H1 (cell line): Measurements from ENCODE around the gene IKZF5.

Experiments used
- ATF2 ChIP-seq: IDR thresholded peaks from 2 replicates; pipeline ENCODE4 v1.6.1; 2012; ENCODE audit warnings: low read length, inconsistent platforms
- BACH1 ChIP-seq: IDR thresholded peaks from 2 replicates; pipeline ENCODE4 v1.6.1; 2012; ENCODE audit warnings: low read length, improper control_type of control experiment
- BRCA1 ChIP-seq: IDR thresholded peaks from 2 replicates; pipeline ENCODE4 v1.6.1; 2012; ENCODE audit warnings: low read depth, low read length, improper control_type of control experiment
- CHD2 ChIP-seq: IDR thresholded peaks from 2 replicates; pipeline ENCODE4 v1.6.1; 2012; ENCODE audit warnings: low read length, improper control_type of control experiment
- CTCF ChIP-seq, 3 experiments: IDR thresholded peaks; 1 replicate in 2 of 3; 2 replicates in 1 of 3; pipeline versions ENCODE4 v1.5.1 to v1.6.1; 2011; ENCODE audit warnings: low read length in 3 of 3, mild to moderate bottlenecking in 3 of 3, inconsistent platforms in 2 of 3, low read depth in 1 of 3, moderate library complexity in 1 of 3; ENCODE audit not compliant: insufficient read depth in 1 of 3; ENCODE audit errors: control extremely low read depth in 1 of 3
- EZH2 ChIP-seq: fragments of 200-600 bp; sonication (generic); IDR thresholded peaks from 2 replicates; pipeline ENCODE4 v1.7.1; 2012; ENCODE audit warnings: low read depth, mild to moderate bottlenecking, moderate library complexity, low read length, inconsistent platforms; ENCODE audit not compliant: severe bottlenecking
- HDAC6 ChIP-seq: IDR thresholded peaks from one replicate; pipeline ENCODE4 v1.7.1; 2012; ENCODE audit warnings: low read depth, mild to moderate bottlenecking, inconsistent platforms, low read length, moderate library complexity
- MAFK ChIP-seq: IDR thresholded peaks from 2 replicates; pipeline ENCODE4 v1.6.1; 2012; ENCODE audit warnings: low read depth, mild to moderate bottlenecking, improper control_type of control experiment, low read length
- MAX ChIP-seq: IDR thresholded peaks from 2 replicates; pipeline ENCODE4 v1.6.1; 2012; ENCODE audit warnings: inconsistent platforms
- POLR2A ChIP-seq, 2 experiments: IDR thresholded peaks; 1 replicate in 1 of 2; 2 replicates in 1 of 2; pipeline ENCODE4 v1.6.1; 2011; ENCODE audit warnings: low read depth in 2 of 2, low read length in 2 of 2, mild to moderate bottlenecking in 2 of 2; ENCODE audit errors: control extremely low read depth in 1 of 2
- RAD21 ChIP-seq, 2 experiments: IDR thresholded peaks in 1 of 2; conservative IDR thresholded peaks in 1 of 2; 2 replicates each; pipeline ENCODE4 v1.6.1; 2011; ENCODE audit warnings: low read depth in 2 of 2, low read length in 2 of 2, improper control_type of control experiment in 1 of 2, inconsistent platforms in 1 of 2, mild to moderate bottlenecking in 1 of 2, moderate library complexity in 1 of 2
- SUZ12 ChIP-seq: fragments of 200-600 bp; sonication (generic); IDR thresholded peaks from 2 replicates; pipeline ENCODE4 v1.6.1; 2012; ENCODE audit warnings: mild to moderate bottlenecking, inconsistent platforms, low read length, moderate library complexity, mixed read lengths
- YY1 ChIP-seq: IDR thresholded peaks from 2 replicates; pipeline ENCODE4 v1.6.1; 2011; ENCODE audit warnings: low read depth, mild to moderate bottlenecking, low read length

GRCh38 chr10:122955892-122956291 lies 52.7 kb downstream of the IKZF5 start:
- TF ChIP-seq RAD21 (IDR thresholded peaks at IDR 0.05 in 1 of 2, conservative IDR thresholded peaks at IDR 0.05 in 1 of 2; ENCODE audit: low read depth in 2 of 2, low read length in 2 of 2) (no peak), SUZ12 (no peak), BRCA1 (no peak), CTCF (IDR thresholded peaks at IDR 0.05; ENCODE audit: control extremely low read depth in 1 of 3, insufficient read depth in 1 of 3, low read depth in 1 of 3, low read length in 3 of 3) (no peak), YY1 (no peak), MAX (no peak), EZH2 (no peak), BACH1 (no peak), CHD2 (no peak), MAFK (no peak), ATF2 (no peak), HDAC6 (no peak), POLR2A (IDR thresholded peaks at IDR 0.05; ENCODE audit: control extremely low read depth in 1 of 2, low read depth in 2 of 2, low read length in 2 of 2) (no peak)
